Tibial artery (tissue), 4 donors: Measurements from ENCODE around the gene GLT6D1.

Source experiments
- DNase-seq, 2 donors: peaks; one replicate each; pipeline ENCODE4 v3.0.0-alpha.2; 2019
- H3K27ac ChIP-seq, 2 donors: fragments of 200-600 bp; sonication (generic) in 1 of 2; 1 replicate in 1 of 2; 2 replicates in 1 of 2; pipeline ENCODE4 v1.5.1; 2018 to 2019; ENCODE audit warnings: mild to moderate bottlenecking in 1 of 2
- H3K27me3 ChIP-seq, 2 donors: fragments of 200-600 bp; sonication (generic) in 1 of 2; one replicate each; pipeline versions ENCODE4 v1.5.1 to v1.6.0; 2016 to 2019
- H3K36me3 ChIP-seq, 3 donors: fragments of 200-600 bp; sonication (generic) in 2 of 3; one replicate each; pipeline ENCODE4 v1.5.1; 2016 to 2019; ENCODE audit warnings: mild to moderate bottlenecking in 2 of 3
- H3K4me1 ChIP-seq, 4 donors: fragments of 200-600 bp; sonication (generic) in 2 of 4; 1 replicate in 3 of 4; 2 replicates in 1 of 4; pipeline ENCODE4 v1.5.1; 2016 to 2019
- H3K4me3 ChIP-seq, 2 donors: fragments of 200-600 bp; sonication (generic) in 1 of 2; 1 replicate in 1 of 2; 2 replicates in 1 of 2; pipeline ENCODE4 v1.5.1; 2018 to 2019; ENCODE audit warnings: mild to moderate bottlenecking in 2 of 2
- H3K9me3 ChIP-seq, 3 donors: fragments of 200-600 bp; sonication (generic) in 1 of 3; one replicate each; pipeline ENCODE4 v1.5.1; 2016 to 2019
- CTCF ChIP-seq, 2 experiments: fragments of 200-600 bp in 1 of 2; fragments of 450-650 bp in 1 of 2; IDR thresholded peaks; one replicate each; pipeline ENCODE4 v1.5.1; 2017 to 2019; ENCODE audit warnings: antibody characterized with exemption in 2 of 2, mild to moderate bottlenecking in 1 of 2, moderate library complexity in 1 of 2
- intact Hi-C: fragments of 100-400 bp; cut with DNase I; formaldehyde crosslinking; loops from one replicate; pipeline ENCODE4 v1.15.0; 2023; ENCODE audit warnings: low total_unique reads

GLT6D1 gene

GRCh38 chr9:135663857-135664256 lies 24.5 kb upstream of the GLT6D1 start:
- no peak overlapping the region for H3K4me3 ChIP-seq
- DNase-seq: peak in 1 of 2 donors; percentile 56
- no peak for TF ChIP-seq CTCF (IDR thresholded peaks at IDR 0.05)
- intact Hi-C loops: no loop called here
- no peaks in the 10 kb centered on the region for H3K9me3 ChIP-seq
- no peak overlapping the region for H3K27ac ChIP-seq
- no peaks in the 10 kb centered on the region for H3K36me3 ChIP-seq
- peaks cover 0 to 67% of the 10 kb centered on the region in 2 donors for H3K27me3 ChIP-seq
- no peaks in the 10 kb centered on the region for H3K4me1 ChIP-seq

- intact Hi-C loops: no loop called here
- Histone ChIP-seq H3K36me3 (no peaks in the 10 kb centered on the region), H3K27me3 (peaks cover 0 to 63% of the 10 kb centered on the region in 2 donors), H3K9me3 (no peaks in the 10 kb centered on the region), H3K27ac (no peak overlapping the region), H3K4me3 (no peak overlapping the region), H3K4me1 (no peaks in the 10 kb centered on the region)
- DNase-seq: no peak
- TF ChIP-seq CTCF (IDR thresholded peaks at IDR 0.05): no peak
These were observed 24.1 kb upstream of the GLT6D1 start for GRCh38 chr9:135663451-135663770.

GRCh38 chr9:135662758-135663450 lies 23.6 kb upstream of the GLT6D1 start, which contains the start of gene LCN9:
LCN9 (plus strand) TSS chr9:135663309; CDS start chr9:135663322, 13 bp downstream.
- H3K9me3 ChIP-seq: no peaks in the 10 kb centered on the region
- no peaks in the 10 kb centered on the region for H3K4me1 ChIP-seq
- intact Hi-C loops: no loop called here
- no peaks in the 10 kb centered on the region for H3K36me3 ChIP-seq
- DNase-seq: peak in 1 of 2 donors; percentile 56
- no peak within 1 kb of the TSS for H3K27ac ChIP-seq
- no peak for TF ChIP-seq CTCF (IDR thresholded peaks at IDR 0.05)
- no peak within 1 kb of the TSS for H3K4me3 ChIP-seq
- H3K27me3 ChIP-seq: peaks cover 0 to 61% of the 10 kb centered on the region in 2 donors

- intact Hi-C loops: no loop called here
- no peak overlapping the region for H3K4me3 ChIP-seq
- DNase-seq: no peak
- TF ChIP-seq CTCF (IDR thresholded peaks at IDR 0.05): no peak
- H3K9me3 ChIP-seq: no peaks in the 10 kb centered on the region
- H3K27ac ChIP-seq: no peak overlapping the region
- H3K36me3 ChIP-seq: no peaks in the 10 kb centered on the region
- no peaks in the 10 kb centered on the region for H3K4me1 ChIP-seq
- H3K27me3 ChIP-seq: peaks cover 0 to 55% of the 10 kb centered on the region in 2 donors
These were observed 22.6 kb upstream of the GLT6D1 start for GRCh38 chr9:135661816-135662560.

- H3K36me3 ChIP-seq: no peaks in the 10 kb centered on the region
- intact Hi-C loops: no loop called here
- no peak for DNase-seq
- H3K4me3 ChIP-seq: no peak overlapping the region
- peaks cover 0 to 50% of the 10 kb centered on the region in 2 donors for H3K27me3 ChIP-seq
- H3K4me1 ChIP-seq: no peaks in the 10 kb centered on the region
- H3K9me3 ChIP-seq: no peaks in the 10 kb centered on the region
- no peak for TF ChIP-seq CTCF (IDR thresholded peaks at IDR 0.05)
- H3K27ac ChIP-seq: no peak overlapping the region
These were observed 21.1 kb upstream of the GLT6D1 start for GRCh38 chr9:135660407-135660806.
